GM19328 (cell line): ENCODE results near the gene SLC5A8.
"Not testable (repeated sequence)": the region's sequence is repeated elsewhere in the genome, so short reads cannot be mapped to it uniquely, and the experiment has no call there.

ENCODE experiments used
- ATAC-seq: cut with Tn5 transposase; IDR thresholded peaks from one replicate; pipeline ENCODE4 v1.9.1; 2021; ENCODE audit warnings: mild to moderate bottlenecking, moderate library complexity; ENCODE audit not compliant: unreplicated experiment

Gene SLC5A8

GRCh38 chr12:101173197-101173749 is 36.8 kb downstream of the SLC5A8 start:
- no peak for ATAC-seq

DNA sequence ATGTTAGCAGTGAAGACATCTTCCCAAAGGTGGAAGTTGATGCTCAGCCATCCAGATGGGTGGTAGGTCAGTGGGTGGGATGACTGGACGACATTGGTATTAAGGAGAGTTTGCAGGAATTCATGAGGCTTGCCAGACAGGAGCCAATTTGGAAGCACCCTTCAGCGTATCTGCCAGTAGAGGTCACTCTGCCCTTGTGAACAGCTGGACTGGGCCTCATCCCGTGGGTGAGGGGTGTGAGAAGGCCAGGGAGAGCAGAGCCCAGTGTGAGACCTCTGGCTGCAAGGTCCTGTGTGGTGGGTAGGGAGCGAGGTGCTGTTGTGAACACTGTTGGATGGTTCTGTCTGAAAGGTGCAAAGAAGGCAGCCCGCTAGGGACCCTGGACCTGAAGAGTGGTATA is 37.7 kb downstream of the SLC5A8 start:
- no peak for ATAC-seq

DNA sequence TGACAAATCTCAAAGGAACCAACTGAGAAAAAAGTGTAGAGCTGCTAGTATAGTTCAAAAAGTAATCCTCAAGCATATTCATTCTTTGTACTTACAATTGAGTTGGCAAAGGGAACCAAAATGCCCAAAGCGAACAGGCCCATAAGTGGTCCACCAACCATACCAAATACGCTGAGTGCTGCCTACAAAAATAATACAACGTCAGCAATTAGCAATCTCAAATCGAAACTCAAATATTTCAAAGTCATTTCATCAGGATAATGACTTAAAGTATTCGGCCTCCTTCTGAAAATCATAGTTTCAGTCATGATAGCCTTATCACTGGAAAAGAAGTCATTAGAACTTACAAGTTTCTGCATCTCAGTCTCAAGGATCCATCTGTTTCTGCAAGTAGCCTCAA is 42.0 kb downstream of the SLC5A8 start:
- ATAC-seq, result no peak

- ATAC-seq, result no peak
These were observed 43.2 kb downstream of the SLC5A8 start for GRCh38 chr12:101166866-101167265.

GRCh38 chr12:101165319-101165718 is 44.7 kb downstream of the SLC5A8 start:
- ATAC-seq, result no peak

- not testable (repeated sequence) for ATAC-seq
These were observed 64.1 kb downstream of the SLC5A8 start for GRCh38 chr12:101145777-101146431.

DNA sequence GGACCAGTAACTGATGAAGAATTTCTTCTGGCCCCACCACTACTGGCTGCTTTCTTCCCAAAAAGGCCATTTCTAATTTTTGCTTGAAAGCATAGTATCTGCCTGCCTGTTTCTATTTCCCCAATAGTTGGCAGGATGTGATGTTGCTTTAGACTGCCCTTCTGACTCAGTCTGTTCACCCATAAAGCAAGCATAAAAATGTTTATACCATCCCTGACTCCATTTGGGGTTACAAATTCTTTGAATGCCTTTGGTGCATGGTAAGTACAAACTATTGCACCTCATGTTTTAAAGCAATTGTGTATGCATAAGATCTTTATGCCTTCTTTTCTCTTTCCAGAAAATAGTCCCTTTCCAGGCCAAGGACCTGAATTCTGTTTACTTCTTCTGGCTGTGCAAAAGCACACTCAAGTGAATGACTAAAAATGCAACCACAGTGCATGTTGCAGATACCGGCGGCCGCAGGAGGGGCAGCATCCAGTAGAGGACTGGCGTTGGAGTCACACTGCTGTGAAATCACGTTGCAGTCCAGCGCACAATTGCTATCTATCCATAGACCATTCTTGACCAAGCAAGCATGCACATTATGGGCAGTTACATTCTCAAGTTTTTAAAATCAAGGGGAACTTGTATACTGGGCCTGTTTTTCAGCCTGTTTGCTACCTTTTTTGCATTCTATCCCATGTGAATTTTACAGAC is 82.4 kb downstream of the SLC5A8 start:
- ATAC-seq, result no peak

DNA sequence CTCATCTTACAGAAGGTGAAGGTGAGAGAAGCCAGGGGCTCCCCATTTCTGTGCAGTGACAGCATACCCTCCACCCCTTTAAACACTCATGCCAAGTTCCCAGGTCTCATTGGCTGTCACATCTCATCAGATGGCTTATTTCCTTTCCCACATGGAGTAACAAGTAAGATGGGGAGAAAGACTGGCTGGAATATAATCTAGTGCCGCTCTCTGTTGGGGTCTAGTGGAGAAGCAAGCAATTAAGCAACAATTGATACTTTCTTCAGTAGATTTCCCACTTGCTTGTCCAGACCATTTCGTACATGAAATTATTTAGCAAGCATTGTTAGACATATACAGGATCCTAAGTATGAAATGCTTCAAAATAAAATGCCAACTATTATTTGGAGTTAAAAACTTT is 92.2 kb downstream of the SLC5A8 start:
- ATAC-seq, result no peak

GRCh38 chr12:101116911-101117310 is 93.1 kb downstream of the SLC5A8 start:
- ATAC-seq, result no peak

DNA sequence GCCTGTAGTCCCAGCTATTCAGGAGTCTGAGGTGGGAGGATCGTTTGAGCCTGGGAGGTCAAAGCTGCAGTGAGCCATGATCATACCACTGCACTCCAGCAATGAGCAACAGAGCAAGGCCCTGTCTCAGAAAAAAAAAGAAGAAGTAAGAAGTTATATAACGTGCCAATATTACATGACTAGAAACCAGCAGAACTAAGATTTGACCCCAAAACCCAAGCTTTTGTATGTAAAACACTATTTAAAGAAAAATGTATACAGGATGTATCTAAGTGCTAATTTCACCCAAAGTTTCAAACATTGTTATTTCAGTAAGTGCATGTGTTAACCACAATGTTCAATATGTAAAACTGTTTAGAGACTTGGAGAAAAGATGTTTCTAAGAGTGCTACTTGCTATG is 94.7 kb downstream of the SLC5A8 start:
- no peak for ATAC-seq

DNA sequence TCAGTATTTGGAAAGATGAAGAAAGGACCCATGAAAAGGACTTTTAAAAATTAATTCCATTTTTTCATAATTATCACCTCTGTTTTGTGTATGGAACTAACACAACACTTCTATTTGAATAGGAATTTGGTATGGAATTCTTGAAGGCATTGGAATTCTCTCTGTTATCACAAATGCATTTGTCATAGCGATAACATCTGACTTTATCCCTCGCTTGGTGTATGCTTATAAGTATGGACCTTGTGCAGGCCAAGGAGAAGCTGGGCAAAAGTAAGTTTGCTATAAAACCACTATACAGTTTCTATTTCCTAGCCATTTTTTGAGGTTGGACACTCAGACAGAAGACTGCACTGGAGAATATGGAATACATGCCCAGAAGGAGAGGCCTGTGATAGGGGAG is 98.6 kb downstream of the SLC5A8 start:
- ATAC-seq, result no peak

DNA sequence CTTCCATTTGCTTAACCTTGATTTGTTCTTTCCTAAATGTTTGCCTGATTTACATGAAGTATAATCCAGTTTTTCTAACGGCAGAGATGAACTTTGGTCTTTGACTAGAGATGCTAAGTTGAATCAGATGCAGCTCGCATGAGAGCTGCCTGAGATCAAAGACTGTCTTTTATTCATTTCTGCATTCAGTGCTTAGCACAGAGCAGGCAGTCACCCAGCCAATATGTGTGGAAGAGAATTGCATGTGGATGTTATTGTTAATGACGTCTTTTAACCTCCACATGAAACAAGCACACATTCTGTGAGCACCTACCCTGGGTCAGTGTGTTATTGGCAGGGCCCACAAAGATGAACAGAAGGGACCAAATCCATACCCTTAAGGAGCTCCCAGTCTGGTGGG is 99.2 kb downstream of the SLC5A8 start:
- no peak for ATAC-seq

GRCh38 chr12:101108130-101108529 is 101.9 kb downstream of the SLC5A8 start:
- ATAC-seq, result no peak

DNA sequence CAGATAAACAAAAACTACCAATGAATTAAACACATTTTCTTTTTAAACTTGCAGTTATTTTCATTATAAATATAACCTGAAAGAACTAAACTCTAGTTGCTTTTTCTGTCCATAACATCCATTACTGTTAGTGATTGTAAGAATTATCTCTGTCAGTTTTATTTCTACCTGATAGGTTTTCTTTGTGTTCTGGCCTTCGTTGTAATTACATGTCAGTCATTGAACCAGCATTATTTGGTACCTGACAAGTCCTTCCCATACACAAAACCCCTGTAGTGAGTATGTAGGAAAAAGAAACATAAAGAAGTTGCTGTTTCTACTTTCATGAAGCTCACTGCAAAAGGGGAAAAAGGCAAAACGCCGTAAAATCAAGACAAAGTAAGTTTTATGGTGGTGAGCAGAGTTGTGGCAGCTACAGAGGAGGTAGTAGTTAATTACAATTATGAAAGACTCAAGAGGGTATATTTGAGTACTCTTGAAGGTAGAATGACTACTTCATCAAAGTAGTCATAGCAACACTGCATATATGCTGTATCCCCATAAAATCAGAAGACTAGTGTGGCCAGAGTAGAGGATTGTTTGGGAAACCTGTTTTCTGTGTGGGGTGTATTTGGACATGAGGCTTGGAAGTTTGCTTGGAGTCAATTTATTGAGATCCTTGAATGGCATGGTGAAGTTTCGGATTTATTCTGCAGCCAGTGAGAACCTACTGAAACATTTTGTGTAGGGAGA is 102.8 kb downstream of the SLC5A8 start:
- no peak for ATAC-seq
